PC-3 (cell line): Measurements from ENCODE around the gene PTGS2. TPM values are rescaled to one million over a fixed set of nuclear protein-coding genes. Genes with fewer than 3 reads are reported as not detected.

Experiments used
- ATAC-seq: fragments of 200-7000 bp; cut with Tn5 transposase; 2 replicates; pipeline ENCODE4 v1.9.1; 2020; ENCODE audit warnings: mild to moderate bottlenecking, moderate library complexity
- BruUV-seq: library from RNA; stranded (reverse); fragments of 400-500 nt; replicated peaks from 2 replicates; lab custom pipeline; 2021; lab: Mats Ljungman, UMichigan
- CTCF ChIA-PET: fragments of 300-600 bp; sonication (Branson Sonifier 250); formaldehyde crosslinking; loops from one replicate; lab custom pipeline; 2022; ENCODE audit warnings: antibody characterized with exemption; lab: Charles Lee
- POLR2A ChIA-PET: fragments of 300-600 bp; sonication (Branson Sonifier 250); formaldehyde crosslinking; loops from one replicate; lab custom pipeline; 2022; ENCODE audit warnings: antibody characterized with exemption; ENCODE audit not compliant: unreplicated experiment; lab: Charles Lee
- DNase-seq: peaks from one replicate; pipeline ENCODE4 v3.0.0-alpha.2; 2015
- H2AFZ ChIP-seq: fragments of 300-600 bp; sonication (generic); 2 replicates; pipeline ENCODE4 v1.6.0; 2016; ENCODE audit warnings: antibody characterized with exemption, low read length
- H3F3A ChIP-seq: fragments of 300-600 bp; sonication (generic); one replicate; pipeline ENCODE4 v1.6.0; 2017; ENCODE audit warnings: antibody characterized with exemption, low read length, control low read depth, mild to moderate bottlenecking; ENCODE audit not compliant: unreplicated experiment
- H3K27ac ChIP-seq: fragments of 300-600 bp; sonication (generic); 2 replicates; pipeline ENCODE4 v1.5.1; 2016; ENCODE audit warnings: mild to moderate bottlenecking, low read length
- H3K27me3 ChIP-seq: fragments of 300-600 bp; sonication (generic); 2 replicates; pipeline ENCODE4 v1.6.1; 2016; ENCODE audit warnings: low read length, mixed read lengths
- H3K36me3 ChIP-seq: fragments of 300-600 bp; sonication (generic); 2 replicates; pipeline ENCODE4 v1.6.1; 2016; ENCODE audit warnings: low read depth, mixed run types, low read length, mixed read lengths
- H3K4me1 ChIP-seq: fragments of 300-600 bp; sonication (generic); 2 replicates; pipeline ENCODE4 v1.5.1; 2016; ENCODE audit warnings: low read length; ENCODE audit not compliant: insufficient read depth
- H3K4me2 ChIP-seq: fragments of 300-600 bp; sonication (generic); 2 replicates; pipeline ENCODE4 v1.6.0; 2016; ENCODE audit warnings: low read length
- H3K4me3 ChIP-seq: fragments of 300-600 bp; sonication (generic); 2 replicates; pipeline ENCODE4 v1.5.1; 2016; ENCODE audit warnings: mild to moderate bottlenecking, low read length, mixed read lengths
- H3K79me2 ChIP-seq: fragments of 300-600 bp; sonication (generic); 2 replicates; pipeline ENCODE4 v1.6.1; 2017; ENCODE audit warnings: low read length, mixed read lengths
- H3K9ac ChIP-seq: fragments of 300-600 bp; sonication (generic); 2 replicates; pipeline ENCODE4 v1.6.0; 2016; ENCODE audit warnings: mild to moderate bottlenecking, low read length
- H3K9me2 ChIP-seq: fragments of 300-600 bp; sonication (generic); replicated peaks from 2 replicates; pipeline ENCODE4 v1.6.1; 2016; ENCODE audit warnings: mixed run types, low read length, mixed read lengths
- H3K9me3 ChIP-seq: fragments of 300-600 bp; sonication (generic); 2 replicates; pipeline ENCODE4 v1.6.1; 2016; ENCODE audit warnings: low read length, mixed read lengths
- H4K20me1 ChIP-seq: fragments of 300-600 bp; sonication (generic); 2 replicates; pipeline ENCODE4 v1.6.1; 2016; ENCODE audit warnings: low read length, mixed read lengths
- EZH2 ChIP-seq: fragments of 300-600 bp; sonication (generic); IDR thresholded peaks from one replicate; pipeline ENCODE4 v1.6.1; 2017; ENCODE audit warnings: antibody characterized with exemption, mild to moderate bottlenecking, low read length; ENCODE audit not compliant: unreplicated experiment
- EZH2phosphoT487 ChIP-seq: fragments of 300-600 bp; sonication (generic); IDR thresholded peaks from 2 replicates; pipeline ENCODE4 v1.6.1; 2018; ENCODE audit warnings: mild to moderate bottlenecking, antibody characterized with exemption, low read length, borderline replicate concordance
- intact Hi-C: fragments of 100-400 bp; cut with micrococcal nuclease; formaldehyde crosslinking; loops from 2 replicates; pipeline ENCODE4 v1.9.0; 2023
- total RNA-seq: library from RNA; depleted of rRNA; stranded (reverse); fragments of >200 nt; gene quantifications from 2 replicates; pipeline ENCODE4 v1.2.3, GENCODE V29; 2014
- TF ChIP-seq, protein P1 (sequence below): fragments of 300-600 bp; sonication (generic); conservative IDR thresholded peaks from 2 replicates; pipeline ENCODE4 v1.5.1; 2017; ENCODE audit warnings: antibody characterized with exemption, low read depth, mild to moderate bottlenecking, low read length

Gene PTGS2
- total RNA-seq, 1 experiment from 2014 or later, result 7.9 TPM

DNA sequence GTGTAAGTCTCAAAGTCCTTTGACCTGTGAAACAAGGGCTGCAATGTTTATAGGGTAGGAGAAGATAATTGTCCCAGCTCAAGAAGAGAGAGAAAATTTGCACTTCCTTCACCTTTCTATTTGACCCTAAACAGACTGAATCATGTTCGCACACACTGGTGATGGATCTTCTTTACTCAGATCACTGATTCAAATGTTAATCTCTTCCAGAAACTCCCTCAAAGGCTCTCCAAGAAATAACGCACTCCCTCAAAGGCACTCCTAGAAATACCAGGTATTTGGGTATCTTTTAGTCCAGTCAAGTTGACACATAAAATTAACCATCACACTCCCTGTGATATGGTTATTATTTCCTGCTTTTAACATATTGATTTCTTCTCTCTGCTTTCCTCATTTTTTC lies 30.5 kb upstream of the PTGS2 start:
- no peaks in the 10 kb centered on the region for H3F3A ChIP-seq
- H3K4me3 ChIP-seq, result no peak overlapping the region
- no peak overlapping the region for H3K4me2 ChIP-seq
- H3K9me3 ChIP-seq, result no peaks in the 10 kb centered on the region
- TF ChIP-seq EZH2 (no peak), EZH2phosphoT487 (no peak)
- TF ChIP-seq, protein P1, sequence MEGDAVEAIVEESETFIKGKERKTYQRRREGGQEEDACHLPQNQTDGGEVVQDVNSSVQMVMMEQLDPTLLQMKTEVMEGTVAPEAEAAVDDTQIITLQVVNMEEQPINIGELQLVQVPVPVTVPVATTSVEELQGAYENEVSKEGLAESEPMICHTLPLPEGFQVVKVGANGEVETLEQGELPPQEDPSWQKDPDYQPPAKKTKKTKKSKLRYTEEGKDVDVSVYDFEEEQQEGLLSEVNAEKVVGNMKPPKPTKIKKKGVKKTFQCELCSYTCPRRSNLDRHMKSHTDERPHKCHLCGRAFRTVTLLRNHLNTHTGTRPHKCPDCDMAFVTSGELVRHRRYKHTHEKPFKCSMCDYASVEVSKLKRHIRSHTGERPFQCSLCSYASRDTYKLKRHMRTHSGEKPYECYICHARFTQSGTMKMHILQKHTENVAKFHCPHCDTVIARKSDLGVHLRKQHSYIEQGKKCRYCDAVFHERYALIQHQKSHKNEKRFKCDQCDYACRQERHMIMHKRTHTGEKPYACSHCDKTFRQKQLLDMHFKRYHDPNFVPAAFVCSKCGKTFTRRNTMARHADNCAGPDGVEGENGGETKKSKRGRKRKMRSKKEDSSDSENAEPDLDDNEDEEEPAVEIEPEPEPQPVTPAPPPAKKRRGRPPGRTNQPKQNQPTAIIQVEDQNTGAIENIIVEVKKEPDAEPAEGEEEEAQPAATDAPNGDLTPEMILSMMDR, result no peak
- no peaks in the 10 kb centered on the region for H3K79me2 ChIP-seq
- no peaks in the 10 kb centered on the region for H3K27me3 ChIP-seq
- H3K4me1 ChIP-seq, result peaks cover 9% of the 10 kb centered on the region
- DNase-seq (no peak), ATAC-seq (no peak)
- no peaks in the 10 kb centered on the region for H3K9me2 ChIP-seq
- no peak overlapping the region for H3K9ac ChIP-seq
- H2AFZ ChIP-seq, result no peak overlapping the region
- BruUV-seq, result no TSS peak
- intact Hi-C loops, result no loop called here
- H3K27ac ChIP-seq, result no peak overlapping the region
- ChIA-PET POLR2A (no interaction called here), CTCF (no interaction called here)
- H3K36me3 ChIP-seq, result no peaks in the 10 kb centered on the region
- H4K20me1 ChIP-seq, result no peaks in the 10 kb centered on the region

DNA sequence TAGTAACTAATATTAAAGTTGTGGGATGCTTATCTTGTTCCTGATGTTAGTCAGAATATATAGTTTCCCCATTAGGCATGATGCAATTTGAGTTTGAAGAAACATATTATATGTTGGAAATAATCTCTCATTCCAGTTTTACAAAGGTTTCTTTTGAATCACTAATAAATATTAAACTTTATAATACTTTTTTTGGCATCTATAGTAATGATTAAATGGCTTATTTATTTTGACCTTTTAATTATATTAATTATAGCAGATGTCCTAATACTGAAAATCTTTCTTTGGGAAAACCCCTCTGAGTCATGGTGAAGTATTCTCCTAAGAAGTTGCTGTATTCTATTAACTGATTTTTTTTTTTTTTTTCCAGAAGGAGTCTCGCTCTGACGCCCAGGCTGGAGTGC lies 28.5 kb upstream of the PTGS2 start:
- no peaks in the 10 kb centered on the region for H3K27me3 ChIP-seq
- H3K4me1 ChIP-seq, result no peaks in the 10 kb centered on the region
- no peaks in the 10 kb centered on the region for H4K20me1 ChIP-seq
- no peaks in the 10 kb centered on the region for H3K9me3 ChIP-seq
- CTCF ChIA-PET, result no interaction called here
- ATAC-seq (no peak), DNase-seq (no peak)
- no TSS peak for BruUV-seq
- H3K27ac ChIP-seq, result no peak overlapping the region
- no peak overlapping the region for H3K4me3 ChIP-seq
- intact Hi-C loops, result no loop called here
- POLR2A ChIA-PET, result no interaction called here
- H3K9me2 ChIP-seq, result no peaks in the 10 kb centered on the region
- no peak overlapping the region for H3K9ac ChIP-seq
- H3F3A ChIP-seq, result no peaks in the 10 kb centered on the region
- H2AFZ ChIP-seq, result no peak overlapping the region
- H3K79me2 ChIP-seq, result no peaks in the 10 kb centered on the region
- H3K4me2 ChIP-seq, result no peak overlapping the region
- TF ChIP-seq, protein P1, result no peak
- TF ChIP-seq EZH2, result no peak
- no peaks in the 10 kb centered on the region for H3K36me3 ChIP-seq

DNA sequence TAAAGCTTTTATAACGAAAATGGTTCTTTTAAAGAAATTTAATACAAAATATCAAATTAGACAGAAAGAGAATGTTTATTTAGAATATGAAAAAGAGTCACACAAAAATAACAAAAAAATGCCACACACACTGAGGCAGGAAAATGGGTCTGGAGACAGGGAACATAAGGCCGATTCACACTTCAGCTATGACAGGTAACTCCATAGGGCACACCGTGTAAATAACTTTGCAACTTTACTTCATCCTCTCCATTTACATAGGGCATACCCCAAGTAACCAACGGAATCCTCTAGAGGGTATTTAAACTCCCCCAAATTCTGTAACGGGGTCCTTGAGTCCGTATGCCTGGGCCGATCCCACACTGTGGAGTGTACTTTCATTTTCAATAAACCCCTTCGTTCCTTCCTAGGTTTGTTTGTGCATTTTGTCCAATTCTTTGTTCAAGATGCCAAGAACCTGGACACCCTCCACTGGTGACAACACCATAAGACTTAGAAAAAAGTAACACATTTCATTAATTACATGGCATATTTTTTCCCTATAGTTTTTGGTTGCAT lies 23.1 kb upstream of the PTGS2 start:
- intact Hi-C loops, result no loop called here
- H3K4me3 ChIP-seq, result no peak overlapping the region
- H3K27ac ChIP-seq, result no peak overlapping the region
- no peak for DNase-seq
- BruUV-seq, result no TSS peak
- no peaks in the 10 kb centered on the region for H3K4me1 ChIP-seq
- no peaks in the 10 kb centered on the region for H4K20me1 ChIP-seq
- no peak overlapping the region for H3K4me2 ChIP-seq
- TF ChIP-seq EZH2phosphoT487 (no peak), EZH2 (no peak)
- TF ChIP-seq, protein P1, result no peak
- H3F3A ChIP-seq, result no peaks in the 10 kb centered on the region
- no peaks in the 10 kb centered on the region for H3K36me3 ChIP-seq
- ChIA-PET CTCF (no interaction called here), POLR2A (no interaction called here)
- no peak for ATAC-seq
- H3K9ac ChIP-seq, result no peak overlapping the region
- no peaks in the 10 kb centered on the region for H3K9me3 ChIP-seq
- H3K79me2 ChIP-seq, result no peaks in the 10 kb centered on the region
- H3K9me2 ChIP-seq, result no peaks in the 10 kb centered on the region
- H2AFZ ChIP-seq, result no peak overlapping the region
- no peaks in the 10 kb centered on the region for H3K27me3 ChIP-seq
